Chondrocyte (in vitro differentiated cells): Measurements from ENCODE around the gene NFATC3. TPM values are rescaled to one million over a fixed set of nuclear protein-coding genes. Genes with fewer than 3 reads are reported as not detected.

ENCODE experiments used
- DNase-seq: peaks from one replicate; pipeline ENCODE4 v3.0.0; 2021; ENCODE audit warnings: mixed read lengths, low spot score
- H3K27ac Mint-ChIP-seq: one replicate; pipeline ENCODE4 v1.8.0; 2021; ENCODE audit warnings: mild to moderate bottlenecking, moderate library complexity, mixed read lengths; ENCODE audit not compliant: unreplicated experiment
- H3K27me3 Mint-ChIP-seq: 2 replicates; pipeline ENCODE4 v1.8.0; 2021; ENCODE audit warnings: low read depth, mixed read lengths
- H3K36me3 Mint-ChIP-seq: 2 replicates; pipeline ENCODE4 v1.8.0; 2021; ENCODE audit warnings: low read depth, mixed read lengths
- H3K4me1 Mint-ChIP-seq: 2 replicates; pipeline ENCODE4 v1.8.0; 2021; ENCODE audit warnings: low read depth, mild to moderate bottlenecking, mixed read lengths
- H3K4me3 Mint-ChIP-seq: one replicate; pipeline ENCODE4 v1.8.0; 2021; ENCODE audit warnings: mild to moderate bottlenecking, moderate library complexity, mixed read lengths; ENCODE audit not compliant: unreplicated experiment
- H3K9me3 Mint-ChIP-seq: 2 replicates; pipeline ENCODE4 v1.8.0; 2021; ENCODE audit warnings: low read depth, mixed read lengths
- total RNA-seq: library from RNA; stranded (reverse); gene quantifications from 3 replicates; pipeline ENCODE4 v1.2.1, GENCODE V29; 2021
- TF ChIP-seq, protein P1 (sequence below): fragments of 200-600 bp; sonication (generic); IDR thresholded peaks from 2 replicates; pipeline ENCODE4 v1.5.0; 2021; ENCODE audit warnings: antibody characterized with exemption, mild to moderate bottlenecking, moderate library complexity

The NFATC3 gene
- total RNA-seq, 1 donor from 2014 or later = 37.7 TPM

GRCh38 chr16:68253721-68254120 is 168.6 kb downstream of the NFATC3 start:
- no peaks in the 10 kb centered on the region for H3K9me3 Mint-ChIP-seq
- H3K27me3 Mint-ChIP-seq = no peaks in the 10 kb centered on the region
- peaks cover 15% of the 10 kb centered on the region for H3K4me1 Mint-ChIP-seq
- H3K27ac Mint-ChIP-seq = no peak overlapping the region
- peaks cover 14% of the 10 kb centered on the region for H3K36me3 Mint-ChIP-seq
- TF ChIP-seq, protein P1, sequence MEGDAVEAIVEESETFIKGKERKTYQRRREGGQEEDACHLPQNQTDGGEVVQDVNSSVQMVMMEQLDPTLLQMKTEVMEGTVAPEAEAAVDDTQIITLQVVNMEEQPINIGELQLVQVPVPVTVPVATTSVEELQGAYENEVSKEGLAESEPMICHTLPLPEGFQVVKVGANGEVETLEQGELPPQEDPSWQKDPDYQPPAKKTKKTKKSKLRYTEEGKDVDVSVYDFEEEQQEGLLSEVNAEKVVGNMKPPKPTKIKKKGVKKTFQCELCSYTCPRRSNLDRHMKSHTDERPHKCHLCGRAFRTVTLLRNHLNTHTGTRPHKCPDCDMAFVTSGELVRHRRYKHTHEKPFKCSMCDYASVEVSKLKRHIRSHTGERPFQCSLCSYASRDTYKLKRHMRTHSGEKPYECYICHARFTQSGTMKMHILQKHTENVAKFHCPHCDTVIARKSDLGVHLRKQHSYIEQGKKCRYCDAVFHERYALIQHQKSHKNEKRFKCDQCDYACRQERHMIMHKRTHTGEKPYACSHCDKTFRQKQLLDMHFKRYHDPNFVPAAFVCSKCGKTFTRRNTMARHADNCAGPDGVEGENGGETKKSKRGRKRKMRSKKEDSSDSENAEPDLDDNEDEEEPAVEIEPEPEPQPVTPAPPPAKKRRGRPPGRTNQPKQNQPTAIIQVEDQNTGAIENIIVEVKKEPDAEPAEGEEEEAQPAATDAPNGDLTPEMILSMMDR = no peak
- no peak for DNase-seq
- no peak overlapping the region for H3K4me3 Mint-ChIP-seq

DNA sequence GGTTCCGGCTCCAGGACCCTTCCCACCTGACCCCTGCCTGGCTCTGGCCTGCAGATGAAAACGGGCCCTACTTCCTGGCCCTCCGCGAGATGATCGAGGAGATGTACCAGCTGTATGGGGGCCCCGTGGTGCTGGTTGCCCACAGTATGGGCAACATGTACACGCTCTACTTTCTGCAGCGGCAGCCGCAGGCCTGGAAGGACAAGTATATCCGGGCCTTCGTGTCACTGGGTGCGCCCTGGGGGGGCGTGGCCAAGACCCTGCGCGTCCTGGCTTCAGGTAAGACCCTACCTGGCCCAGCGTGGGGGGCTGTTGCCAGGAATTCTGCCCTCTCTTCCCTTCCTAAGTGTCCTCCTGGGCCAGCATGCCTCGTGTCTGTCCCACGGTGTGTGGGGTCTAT is 170.5 kb downstream of the NFATC3 start:
- peaks cover 15% of the 10 kb centered on the region for H3K36me3 Mint-ChIP-seq
- DNase-seq = no peak
- H3K27me3 Mint-ChIP-seq = no peaks in the 10 kb centered on the region
- no peak overlapping the region for H3K4me3 Mint-ChIP-seq
- no peaks in the 10 kb centered on the region for H3K9me3 Mint-ChIP-seq
- TF ChIP-seq, protein P1 = no peak
- H3K4me1 Mint-ChIP-seq = peaks cover 15% of the 10 kb centered on the region
- H3K27ac Mint-ChIP-seq = no peak overlapping the region

GRCh38 chr16:68257251-68257905 is 172.2 kb downstream of the NFATC3 start:
- no peaks in the 10 kb centered on the region for H3K9me3 Mint-ChIP-seq
- no peak for DNase-seq
- H3K36me3 Mint-ChIP-seq = peaks cover 8% of the 10 kb centered on the region
- H3K27me3 Mint-ChIP-seq = no peaks in the 10 kb centered on the region
- H3K4me1 Mint-ChIP-seq = peaks cover 15% of the 10 kb centered on the region
- H3K27ac Mint-ChIP-seq = peak overlapping the region; percentile 91
- TF ChIP-seq, protein P1 = no peak
- no peak overlapping the region for H3K4me3 Mint-ChIP-seq

DNA sequence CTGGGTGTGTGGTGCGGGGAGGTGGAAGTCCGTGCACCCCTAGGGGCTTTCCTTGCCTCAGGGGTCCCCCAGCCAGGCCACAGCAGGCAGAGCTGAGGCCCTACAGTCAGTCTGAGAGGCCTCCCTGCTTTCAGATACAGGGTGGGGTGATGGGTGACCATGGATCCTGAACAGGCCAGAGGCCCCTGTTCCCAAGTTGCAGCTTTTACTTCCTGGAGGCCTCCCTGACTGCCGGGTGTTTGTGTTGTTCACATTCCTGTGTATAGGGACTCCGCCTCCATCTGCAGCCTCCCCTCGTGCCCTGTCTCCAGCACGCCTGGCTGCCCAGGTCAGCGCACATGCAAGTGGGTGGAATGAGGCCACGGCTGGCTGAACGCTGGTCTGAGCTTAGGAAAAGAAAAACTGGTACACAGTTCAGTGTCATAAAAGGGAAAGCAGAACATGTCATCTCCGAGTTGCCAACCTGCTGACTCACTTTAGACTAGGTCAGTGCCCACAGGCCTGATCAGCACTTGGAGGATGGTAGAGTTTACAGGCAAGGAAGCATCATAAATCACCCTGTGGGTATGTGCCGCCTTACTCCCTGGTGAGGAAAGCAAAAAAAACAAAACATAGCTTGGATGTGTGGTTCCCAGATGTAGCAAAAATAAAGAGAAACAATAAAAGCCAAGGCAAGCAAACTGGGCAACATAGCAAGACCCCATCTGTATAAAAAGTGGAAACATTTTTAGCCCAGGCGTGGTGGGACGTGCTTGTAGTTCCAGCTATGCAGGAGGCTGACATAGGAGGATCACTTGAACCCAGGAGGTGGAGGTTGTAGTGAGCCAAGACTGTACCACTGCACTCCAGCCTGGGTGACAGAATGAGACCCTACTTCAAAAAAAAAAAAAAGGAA is 173.0 kb downstream of the NFATC3 start:
- H3K27ac Mint-ChIP-seq = peak overlapping the region; percentile 91
- H3K4me1 Mint-ChIP-seq = peaks cover 17% of the 10 kb centered on the region
- no peak for DNase-seq
- H3K27me3 Mint-ChIP-seq = no peaks in the 10 kb centered on the region
- peaks cover 7% of the 10 kb centered on the region for H3K36me3 Mint-ChIP-seq
- H3K4me3 Mint-ChIP-seq = no peak overlapping the region
- H3K9me3 Mint-ChIP-seq = no peaks in the 10 kb centered on the region
- TF ChIP-seq, protein P1 = no peak

DNA sequence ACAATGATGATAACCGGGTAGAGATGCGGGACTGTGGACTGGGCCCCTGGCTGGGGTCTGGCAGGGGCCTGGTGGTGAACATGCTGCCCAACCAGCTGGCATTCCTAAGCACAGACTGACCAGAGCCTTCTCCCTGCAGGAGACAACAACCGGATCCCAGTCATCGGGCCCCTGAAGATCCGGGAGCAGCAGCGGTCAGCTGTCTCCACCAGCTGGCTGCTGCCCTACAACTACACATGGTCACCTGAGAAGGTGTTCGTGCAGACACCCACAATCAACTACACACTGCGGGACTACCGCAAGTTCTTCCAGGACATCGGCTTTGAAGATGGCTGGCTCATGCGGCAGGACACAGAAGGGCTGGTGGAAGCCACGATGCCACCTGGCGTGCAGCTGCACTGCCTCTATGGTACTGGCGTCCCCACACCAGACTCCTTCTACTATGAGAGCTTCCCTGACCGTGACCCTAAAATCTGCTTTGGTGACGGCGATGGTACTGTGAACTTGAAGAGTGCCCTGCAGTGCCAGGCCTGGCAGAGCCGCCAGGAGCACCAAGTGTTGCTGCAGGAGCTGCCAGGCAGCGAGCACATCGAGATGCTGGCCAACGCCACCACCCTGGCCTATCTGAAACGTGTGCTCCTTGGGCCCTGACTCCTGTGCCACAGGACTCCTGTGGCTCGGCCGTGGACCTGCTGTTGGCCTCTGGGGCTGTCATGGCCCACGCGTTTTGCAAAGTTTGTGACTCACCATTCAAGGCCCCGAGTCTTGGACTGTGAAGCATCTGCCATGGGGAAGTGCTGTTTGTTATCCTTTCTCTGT is 174.0 kb downstream of the NFATC3 start:
- H3K4me3 Mint-ChIP-seq = no peak overlapping the region
- no peaks in the 10 kb centered on the region for H3K27me3 Mint-ChIP-seq
- no peak overlapping the region for H3K27ac Mint-ChIP-seq
- H3K9me3 Mint-ChIP-seq = no peaks in the 10 kb centered on the region
- peaks cover 7% of the 10 kb centered on the region for H3K36me3 Mint-ChIP-seq
- peaks cover 25% of the 10 kb centered on the region for H3K4me1 Mint-ChIP-seq
- TF ChIP-seq, protein P1 = no peak
- DNase-seq = no peak
